ENCODE results near the gene WHRN. TPM values are rescaled to one million over a fixed set of nuclear protein-coding genes. Genes with fewer than 3 reads are reported as not detected.

Gene WHRN
- total RNA-seq, 2 experiments from 2014 or later = 1.9 to 2.1 TPM

DNA sequence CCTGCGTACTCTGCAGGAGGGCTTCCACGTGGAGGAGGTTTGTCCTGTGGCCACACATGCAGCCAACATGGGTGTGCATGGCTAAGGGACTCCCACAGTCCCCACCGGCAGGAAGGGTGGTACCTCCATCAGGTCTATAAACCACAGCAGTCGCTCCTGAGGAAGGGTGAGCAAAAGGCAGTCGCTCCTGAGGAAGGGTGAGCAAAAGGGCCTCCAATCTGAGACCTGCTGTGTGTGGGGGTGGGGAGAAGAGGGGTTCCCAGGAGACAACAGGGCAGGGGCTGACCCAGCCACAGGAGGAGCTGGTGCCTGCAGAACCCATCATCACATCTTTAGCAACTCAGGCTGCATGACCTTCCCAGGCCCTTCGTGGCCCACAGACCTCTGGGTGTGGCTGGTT is 87.2 kb downstream of the WHRN start:
- no peaks in the 10 kb centered on the region for H3K9me3 Mint-ChIP-seq
- CTCF ChIA-PET = interaction anchor here (3.6 to 4.8 kb wide), 2 partner anchors 12 to 13 kb away, joined by 17 to 30 read pairs; no protein-coding TSS in a partner anchor
- no peak overlapping the region for H3K4me3 Mint-ChIP-seq
- intact Hi-C loops (cut with micrococcal nuclease) = no loop called here
- H3K27ac Mint-ChIP-seq = no peak overlapping the region
- no peaks in the 10 kb centered on the region for H3K27me3 Mint-ChIP-seq (ENCODE audit: low read depth)
- H3K4me1 Mint-ChIP-seq (ENCODE audit: low read depth) = no peaks in the 10 kb centered on the region
- no peak for DNase-seq
- no peaks in the 10 kb centered on the region for H3K36me3 Mint-ChIP-seq (ENCODE audit: low read depth)

DNA sequence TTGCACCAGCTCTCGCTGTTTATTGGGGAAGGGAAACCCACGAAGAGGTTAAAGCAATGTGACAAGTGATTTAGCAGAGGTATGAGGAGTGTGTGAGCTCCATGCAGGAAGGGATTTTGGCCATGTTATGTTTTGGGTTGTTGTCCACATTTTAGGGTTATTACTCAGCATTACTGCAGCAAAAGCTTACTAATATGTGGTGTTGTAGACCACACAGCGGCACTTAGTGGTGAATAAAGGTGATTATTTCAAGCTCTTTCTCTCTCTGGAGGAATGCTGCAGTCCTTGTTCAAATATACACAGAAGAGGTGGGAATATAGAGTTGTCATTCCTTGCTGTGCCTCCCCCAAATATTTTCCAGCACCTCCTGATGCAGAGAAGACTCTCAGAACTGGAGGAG is 87.8 kb downstream of the WHRN start:
- no peaks in the 10 kb centered on the region for H3K27me3 Mint-ChIP-seq (ENCODE audit: low read depth)
- no peaks in the 10 kb centered on the region for H3K4me1 Mint-ChIP-seq (ENCODE audit: low read depth)
- intact Hi-C loops (cut with micrococcal nuclease) = no loop called here
- no peak for DNase-seq
- no peaks in the 10 kb centered on the region for H3K36me3 Mint-ChIP-seq (ENCODE audit: low read depth)
- H3K27ac Mint-ChIP-seq = no peak overlapping the region
- H3K4me3 Mint-ChIP-seq = no peak overlapping the region
- H3K9me3 Mint-ChIP-seq = no peaks in the 10 kb centered on the region
- CTCF ChIA-PET = interaction anchor here (0.6 to 4.8 kb wide), 3 partner anchors 12 to 221 kb away, joined by 3 to 30 read pairs (median 3); no protein-coding TSS in a partner anchor

- CTCF ChIA-PET = interaction anchor here (0.6 to 4.8 kb wide), 4 partner anchors 11 to 258 kb away, joined by 3 to 30 read pairs (median 4); no protein-coding TSS in a partner anchor
- Mint-ChIP-seq H3K4me3 (no peak overlapping the region), H3K27ac (no peak overlapping the region), H3K27me3 (ENCODE audit: low read depth) (no peaks in the 10 kb centered on the region), H3K4me1 (ENCODE audit: low read depth) (no peaks in the 10 kb centered on the region), H3K9me3 (no peaks in the 10 kb centered on the region), H3K36me3 (ENCODE audit: low read depth) (no peaks in the 10 kb centered on the region)
- intact Hi-C loops (cut with micrococcal nuclease) = no loop called here
- no peak for DNase-seq
Observed at GRCh38 chr9:114416906-114417305, 88.4 kb downstream of the WHRN start.

DNA sequence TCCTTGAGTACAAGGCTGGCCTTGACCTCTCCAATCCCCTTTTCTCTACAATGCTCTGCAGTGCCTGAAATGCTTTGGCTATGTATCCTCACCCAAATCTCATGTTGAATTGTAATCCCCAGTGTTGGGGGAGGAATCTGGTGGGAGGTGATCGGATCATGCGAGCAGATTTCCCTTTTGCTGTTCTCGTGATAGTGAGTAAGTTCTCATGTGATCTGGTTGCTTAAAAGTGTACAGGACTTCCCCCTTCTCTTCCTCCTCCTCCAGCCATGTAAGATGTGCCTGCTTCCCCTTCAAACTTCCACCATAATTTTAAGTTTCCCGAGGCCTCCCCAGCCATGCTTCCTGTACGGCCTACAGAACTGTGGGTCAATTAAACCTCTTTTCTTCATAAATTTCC is 89.0 kb downstream of the WHRN start:
- Mint-ChIP-seq H3K36me3 (ENCODE audit: low read depth) (no peaks in the 10 kb centered on the region), H3K4me1 (ENCODE audit: low read depth) (no peaks in the 10 kb centered on the region), H3K9me3 (no peaks in the 10 kb centered on the region), H3K4me3 (no peak overlapping the region), H3K27ac (no peak overlapping the region), H3K27me3 (ENCODE audit: low read depth) (no peaks in the 10 kb centered on the region)
- no peak for DNase-seq
- intact Hi-C loops (cut with micrococcal nuclease) = no loop called here
- CTCF ChIA-PET = interaction anchor here (0.6 to 4.8 kb wide), 5 partner anchors 11 to 259 kb away, joined by 3 to 30 read pairs (median 4); no protein-coding TSS in a partner anchor

GRCh38 chr9:114414346-114414745 is 90.9 kb downstream of the WHRN start:
- Mint-ChIP-seq H3K9me3 (no peaks in the 10 kb centered on the region), H3K27ac (no peak overlapping the region), H3K4me3 (no peak overlapping the region), H3K36me3 (ENCODE audit: low read depth) (no peaks in the 10 kb centered on the region), H3K4me1 (ENCODE audit: low read depth) (no peaks in the 10 kb centered on the region), H3K27me3 (ENCODE audit: low read depth) (no peaks in the 10 kb centered on the region)
- intact Hi-C loops (cut with micrococcal nuclease) = no loop called here
- DNase-seq = no peak
- CTCF ChIA-PET = interaction anchor here (0.5 to 4.8 kb wide), 4 partner anchors 8 to 239 kb away, joined by 3 to 30 read pairs (median 11); no protein-coding TSS in a partner anchor

DNA sequence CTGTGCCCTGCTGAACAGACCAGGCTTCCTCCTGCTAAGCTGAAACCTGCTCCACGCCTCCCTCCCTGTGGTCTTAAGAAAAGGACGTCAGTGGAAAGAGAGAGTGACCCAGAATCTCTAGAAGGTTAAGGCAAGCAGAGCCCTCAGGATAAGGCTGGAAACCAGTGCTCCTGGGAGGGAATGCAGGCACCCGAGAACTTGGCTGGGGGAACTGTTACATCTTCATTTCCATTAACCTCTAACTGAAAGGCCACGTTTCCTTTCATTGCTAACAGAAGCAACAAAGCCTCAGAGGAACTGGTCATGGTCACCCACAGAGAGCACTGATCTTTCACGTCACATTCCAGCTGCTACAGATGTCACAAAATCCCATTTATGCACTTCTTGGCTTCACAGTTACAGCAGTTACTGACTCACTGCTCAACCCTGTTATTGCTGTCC is 91.4 kb downstream of the WHRN start:
- no peak for DNase-seq
- Mint-ChIP-seq H3K4me1 (ENCODE audit: low read depth) (no peaks in the 10 kb centered on the region), H3K27me3 (ENCODE audit: low read depth) (no peaks in the 10 kb centered on the region), H3K36me3 (ENCODE audit: low read depth) (no peaks in the 10 kb centered on the region), H3K27ac (no peak overlapping the region), H3K4me3 (no peak overlapping the region), H3K9me3 (no peaks in the 10 kb centered on the region)
- CTCF ChIA-PET = interaction anchor here (4.1 to 4.8 kb wide), 2 partner anchors 8 to 240 kb away, joined by 14 to 30 read pairs; no protein-coding TSS in a partner anchor
- intact Hi-C loops (cut with micrococcal nuclease) = no loop called here

GRCh38 chr9:114412048-114412683 is 93.1 kb downstream of the WHRN start:
- intact Hi-C loops (cut with micrococcal nuclease) = no loop called here
- DNase-seq = no peak
- H3K27me3 Mint-ChIP-seq (ENCODE audit: low read depth) = no peaks in the 10 kb centered on the region
- H3K36me3 Mint-ChIP-seq (ENCODE audit: low read depth) = no peaks in the 10 kb centered on the region
- H3K4me1 Mint-ChIP-seq (ENCODE audit: low read depth) = no peaks in the 10 kb centered on the region
- H3K27ac Mint-ChIP-seq = no peak overlapping the region
- H3K9me3 Mint-ChIP-seq = no peaks in the 10 kb centered on the region
- H3K4me3 Mint-ChIP-seq = no peak overlapping the region
- CTCF ChIA-PET = interaction anchor here (1.0 to 4.1 kb wide), 2 partner anchors 202 to 241 kb away, joined by 3 to 14 read pairs; no protein-coding TSS in a partner anchor

DNA sequence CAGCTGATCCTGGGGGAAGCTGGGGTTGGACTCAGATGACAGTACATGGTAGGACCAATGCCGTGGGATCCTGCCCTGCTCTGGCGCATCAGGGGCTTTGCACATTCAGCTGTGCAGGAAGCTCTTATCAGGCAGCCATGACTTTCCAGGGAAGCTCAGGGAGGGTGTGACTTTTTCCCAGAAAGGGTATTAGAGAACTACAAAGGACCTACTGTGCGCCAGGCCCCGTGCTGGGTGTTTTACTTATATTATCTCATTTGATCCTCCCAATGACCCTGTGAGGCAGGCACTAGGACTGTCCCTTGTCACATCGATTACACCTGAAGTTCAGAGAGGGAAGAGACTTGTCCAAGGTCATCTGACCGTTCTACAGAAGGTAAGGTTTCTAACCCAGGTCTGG is 93.8 kb downstream of the WHRN start:
- intact Hi-C loops (cut with micrococcal nuclease) = no loop called here
- DNase-seq = no peak
- H3K27ac Mint-ChIP-seq = no peak overlapping the region
- no peak overlapping the region for H3K4me3 Mint-ChIP-seq
- H3K4me1 Mint-ChIP-seq (ENCODE audit: low read depth) = no peaks in the 10 kb centered on the region
- no peaks in the 10 kb centered on the region for H3K36me3 Mint-ChIP-seq (ENCODE audit: low read depth)
- CTCF ChIA-PET = interaction anchor here (1.0 kb wide), 1 partner anchor 203 kb away, joined by 3 read pairs; no protein-coding TSS in a partner anchor
- no peaks in the 10 kb centered on the region for H3K27me3 Mint-ChIP-seq (ENCODE audit: low read depth)
- no peaks in the 10 kb centered on the region for H3K9me3 Mint-ChIP-seq

DNA sequence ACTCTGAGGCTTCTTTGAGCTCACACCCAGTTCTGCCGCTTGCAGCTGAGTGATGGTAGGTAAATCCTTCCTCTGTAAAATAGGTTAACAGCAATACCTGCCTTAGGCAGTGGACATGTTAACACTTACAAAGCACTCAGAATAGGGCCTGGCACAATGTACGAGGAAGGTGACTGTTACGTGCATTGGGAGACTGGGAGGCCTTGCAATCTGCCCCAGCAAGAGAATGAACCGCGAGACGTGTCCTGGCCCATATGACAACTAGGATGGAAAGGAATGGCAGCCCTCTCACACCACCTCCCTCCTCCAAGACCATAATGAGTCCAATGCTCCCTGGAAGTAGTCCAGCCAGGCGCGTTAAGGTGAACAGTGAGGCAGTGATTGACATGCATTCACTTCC is 94.4 kb downstream of the WHRN start:
- CTCF ChIA-PET = interaction anchor here (0.7 kb wide), 1 partner anchor 201 kb away, joined by 3 read pairs; no protein-coding TSS in a partner anchor
- Mint-ChIP-seq H3K4me1 (ENCODE audit: low read depth) (no peaks in the 10 kb centered on the region), H3K27ac (no peak overlapping the region), H3K36me3 (ENCODE audit: low read depth) (no peaks in the 10 kb centered on the region), H3K4me3 (no peak overlapping the region), H3K27me3 (ENCODE audit: low read depth) (no peaks in the 10 kb centered on the region), H3K9me3 (no peaks in the 10 kb centered on the region)
- intact Hi-C loops (cut with micrococcal nuclease) = no loop called here
- DNase-seq = no peak

DNA sequence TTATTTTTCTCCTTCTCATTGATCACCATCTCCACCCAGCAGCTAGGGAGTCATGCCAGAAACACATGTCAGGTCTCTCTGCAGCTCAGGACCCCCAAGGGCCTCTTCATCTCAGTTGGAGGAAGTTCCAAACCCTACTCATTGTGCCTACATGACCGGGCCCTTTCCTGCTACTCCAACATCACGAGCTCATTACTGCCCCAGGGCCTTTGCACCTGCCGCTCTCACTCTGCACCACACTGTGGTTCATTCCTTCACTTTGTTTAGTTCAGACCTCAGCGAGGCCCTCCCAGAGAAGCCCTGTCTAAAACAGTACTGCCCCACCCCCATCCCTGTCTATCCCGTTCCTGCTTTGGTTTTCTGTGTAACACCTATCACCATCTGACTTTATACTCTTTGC is 95.4 kb downstream of the WHRN start:
- peaks cover 5% of the 10 kb centered on the region for H3K4me1 Mint-ChIP-seq (ENCODE audit: low read depth)
- CTCF ChIA-PET = interaction anchor here (1.0 to 5.5 kb wide), 4 partner anchors 78 to 265 kb away, joined by 3 to 133 read pairs (median 4); no protein-coding TSS in a partner anchor
- H3K9me3 Mint-ChIP-seq = no peaks in the 10 kb centered on the region
- H3K36me3 Mint-ChIP-seq (ENCODE audit: low read depth) = no peaks in the 10 kb centered on the region
- H3K27ac Mint-ChIP-seq = no peak overlapping the region
- no peaks in the 10 kb centered on the region for H3K27me3 Mint-ChIP-seq (ENCODE audit: low read depth)
- no peak overlapping the region for H3K4me3 Mint-ChIP-seq
- intact Hi-C loops (cut with micrococcal nuclease) = loop anchor here (5.0 kb wide), 1 partner anchor 327 kb away; no protein-coding TSS in a partner anchor
- no peak for DNase-seq

GRCh38 chr9:114409103-114409780 is 96.0 kb downstream of the WHRN start:
- CTCF ChIA-PET = interaction anchor here (0.6 to 5.5 kb wide), 7 partner anchors 23 to 324 kb away, joined by 3 to 133 read pairs (median 3); no protein-coding TSS in a partner anchor
- Mint-ChIP-seq H3K27ac (no peak overlapping the region), H3K27me3 (ENCODE audit: low read depth) (no peaks in the 10 kb centered on the region), H3K9me3 (no peaks in the 10 kb centered on the region), H3K4me3 (no peak overlapping the region), H3K36me3 (ENCODE audit: low read depth) (no peaks in the 10 kb centered on the region), H3K4me1 (ENCODE audit: low read depth) (peaks cover 5% of the 10 kb centered on the region)
- intact Hi-C loops (cut with micrococcal nuclease) = loop anchor here (5.0 kb wide), 1 partner anchor 328 kb away; no protein-coding TSS in a partner anchor
- DNase-seq = no peak

DNA sequence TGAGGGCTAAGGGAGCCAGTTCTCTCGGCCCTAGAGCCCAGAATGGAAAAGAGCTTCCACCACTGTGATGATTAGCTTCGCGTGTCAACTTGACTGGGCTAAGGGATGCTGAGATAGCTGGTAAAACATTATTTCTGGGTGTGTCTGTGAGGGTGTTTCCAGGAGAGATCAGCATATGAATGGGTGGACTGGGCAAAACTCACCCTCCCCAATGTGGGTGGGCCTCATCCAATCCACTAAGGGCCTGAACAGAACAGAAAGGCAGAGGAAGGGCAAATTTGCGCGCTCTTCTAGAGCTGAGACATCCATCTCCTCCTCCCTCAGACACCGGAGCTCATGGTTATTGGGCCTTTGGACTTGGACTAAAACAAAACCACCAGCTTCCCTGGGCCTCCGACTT is 96.6 kb downstream of the WHRN start:
- CTCF ChIA-PET = interaction anchor here (0.6 to 5.5 kb wide), 7 partner anchors 24 to 324 kb away, joined by 3 to 133 read pairs (median 3); no protein-coding TSS in a partner anchor
- H3K36me3 Mint-ChIP-seq (ENCODE audit: low read depth) = no peaks in the 10 kb centered on the region
- H3K27ac Mint-ChIP-seq = no peak overlapping the region
- H3K4me3 Mint-ChIP-seq = no peak overlapping the region
- H3K27me3 Mint-ChIP-seq (ENCODE audit: low read depth) = no peaks in the 10 kb centered on the region
- no peaks in the 10 kb centered on the region for H3K9me3 Mint-ChIP-seq
- DNase-seq = no peak
- intact Hi-C loops (cut with micrococcal nuclease) = loop anchor here (5.0 kb wide), 1 partner anchor 329 kb away; no protein-coding TSS in a partner anchor
- peaks cover 5% of the 10 kb centered on the region for H3K4me1 Mint-ChIP-seq (ENCODE audit: low read depth)

Measured in activated naive CD4-positive, alpha-beta T cell treated with anti-CD3 and anti-CD28 coated beads for 36 hours (primary cell).